Lower leg skin (tissue), 3 donors: Measurements from ENCODE around the gene COG5.

Source experiments
- POLR2A ChIP-seq, 2 donors: fragments of 450-650 bp; IDR thresholded peaks; one replicate each; pipeline ENCODE4 v1.6.1; 2016 to 2017; ENCODE audit warnings: antibody characterized with exemption in 2 of 2, mild to moderate bottlenecking in 1 of 2, moderate library complexity in 1 of 2
- TF ChIP-seq, protein P1 (sequence below), 3 donors: fragments of 450-650 bp; IDR thresholded peaks; one replicate each; pipeline ENCODE4 v1.5.1; 2016; ENCODE audit warnings: antibody characterized with exemption in 3 of 3, mild to moderate bottlenecking in 3 of 3, moderate library complexity in 2 of 3

DNA sequence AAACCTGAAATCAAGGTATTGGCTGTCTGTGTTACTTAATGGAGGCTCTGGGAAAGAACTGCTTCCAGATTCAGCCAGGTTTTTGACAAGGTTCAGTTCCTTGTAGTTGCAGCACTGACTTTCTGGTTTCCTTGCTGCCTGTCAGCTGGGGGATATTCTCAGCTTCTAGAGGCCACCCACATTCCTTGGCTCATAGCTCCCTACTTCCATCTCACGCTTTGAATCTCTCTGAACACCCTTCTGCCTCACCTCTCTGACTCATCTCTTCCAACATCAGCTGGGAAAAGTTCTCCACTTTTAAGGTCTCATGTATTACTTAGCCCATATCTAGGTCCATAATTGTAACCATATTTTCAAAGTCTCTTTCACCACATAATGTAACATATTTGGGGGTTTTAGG is 116.7 kb downstream of the COG5 start:
- TF ChIP-seq, protein P1, sequence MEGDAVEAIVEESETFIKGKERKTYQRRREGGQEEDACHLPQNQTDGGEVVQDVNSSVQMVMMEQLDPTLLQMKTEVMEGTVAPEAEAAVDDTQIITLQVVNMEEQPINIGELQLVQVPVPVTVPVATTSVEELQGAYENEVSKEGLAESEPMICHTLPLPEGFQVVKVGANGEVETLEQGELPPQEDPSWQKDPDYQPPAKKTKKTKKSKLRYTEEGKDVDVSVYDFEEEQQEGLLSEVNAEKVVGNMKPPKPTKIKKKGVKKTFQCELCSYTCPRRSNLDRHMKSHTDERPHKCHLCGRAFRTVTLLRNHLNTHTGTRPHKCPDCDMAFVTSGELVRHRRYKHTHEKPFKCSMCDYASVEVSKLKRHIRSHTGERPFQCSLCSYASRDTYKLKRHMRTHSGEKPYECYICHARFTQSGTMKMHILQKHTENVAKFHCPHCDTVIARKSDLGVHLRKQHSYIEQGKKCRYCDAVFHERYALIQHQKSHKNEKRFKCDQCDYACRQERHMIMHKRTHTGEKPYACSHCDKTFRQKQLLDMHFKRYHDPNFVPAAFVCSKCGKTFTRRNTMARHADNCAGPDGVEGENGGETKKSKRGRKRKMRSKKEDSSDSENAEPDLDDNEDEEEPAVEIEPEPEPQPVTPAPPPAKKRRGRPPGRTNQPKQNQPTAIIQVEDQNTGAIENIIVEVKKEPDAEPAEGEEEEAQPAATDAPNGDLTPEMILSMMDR (IDR thresholded peaks at IDR 0.05), result no peak
- no peak for TF ChIP-seq POLR2A (IDR thresholded peaks at IDR 0.05)
